Glomerular visceral epithelial cell (primary cell): ENCODE results near the gene CNN3.
"Not testable (repeated sequence)": the region's sequence is repeated elsewhere in the genome, so short reads cannot be mapped to it uniquely, and the experiment has no call there.

Source experiments
- DNase-seq: peaks from one replicate; pipeline ENCODE4 v3.0.0-alpha.2; 2016; ENCODE audit errors: extremely low spot score

CNN3 gene

GRCh38 chr1:94949681-94950661 is 23.1 kb upstream of the CNN3 start:
- DNase-seq, result no peak

GRCh38 chr1:94947437-94947836 is 20.5 kb upstream of the CNN3 start:
- peak; percentile 77 for DNase-seq

GRCh38 chr1:94946886-94947285 is 20.0 kb upstream of the CNN3 start:
- DNase-seq, result no peak

- DNase-seq, result peak; percentile 87
These were observed 15.5 kb upstream of the CNN3 start for GRCh38 chr1:94942171-94943128.

- not testable (repeated sequence) for DNase-seq
These were observed 14.6 kb upstream of the CNN3 start for GRCh38 chr1:94941480-94941879.

GRCh38 chr1:94940738-94941137 is 13.8 kb upstream of the CNN3 start:
- no peak for DNase-seq

- DNase-seq, result no peak
These were observed 10.9 kb upstream of the CNN3 start for GRCh38 chr1:94937820-94938219.

GRCh38 chr1:94936861-94937620 is 10.1 kb upstream of the CNN3 start:
- no peak for DNase-seq

GRCh38 chr1:94935476-94935875 is 8.6 kb upstream of the CNN3 start:
- DNase-seq, result no peak

GRCh38 chr1:94935034-94935433 is 8.1 kb upstream of the CNN3 start:
- no peak for DNase-seq

- no peak for DNase-seq
These were observed 7.6 kb upstream of the CNN3 start for GRCh38 chr1:94934551-94934950.

- no peak for DNase-seq
These were observed 4.4 kb upstream of the CNN3 start for GRCh38 chr1:94931254-94931841.

- DNase-seq, result peak; percentile 49
These were observed 2.7 kb upstream of the CNN3 start for GRCh38 chr1:94929351-94930217.

GRCh38 chr1:94928293-94928939 is 1.5 kb upstream of the CNN3 start:
- DNase-seq, result no peak

- DNase-seq, result peak; percentile 57
These were observed 680 bp upstream of the CNN3 start for GRCh38 chr1:94927405-94928175.

GRCh38 chr1:94926126-94926914 is 590 bp downstream of the CNN3 start:
- DNase-seq, result peak; percentile 55

GRCh38 chr1:94925561-94926125 is 1.3 kb downstream of the CNN3 start:
- peak; percentile 98 for DNase-seq

- no peak for DNase-seq
These were observed 1.9 kb downstream of the CNN3 start for GRCh38 chr1:94925004-94925403.
